Measurements from ENCODE around the gene PBX1. TPM values are rescaled to one million over a fixed set of nuclear protein-coding genes. Genes with fewer than 3 reads are reported as not detected.

The PBX1 gene
- polyA plus RNA-seq, 3 donors = 0.07 TPM; not detected in 2

DNA sequence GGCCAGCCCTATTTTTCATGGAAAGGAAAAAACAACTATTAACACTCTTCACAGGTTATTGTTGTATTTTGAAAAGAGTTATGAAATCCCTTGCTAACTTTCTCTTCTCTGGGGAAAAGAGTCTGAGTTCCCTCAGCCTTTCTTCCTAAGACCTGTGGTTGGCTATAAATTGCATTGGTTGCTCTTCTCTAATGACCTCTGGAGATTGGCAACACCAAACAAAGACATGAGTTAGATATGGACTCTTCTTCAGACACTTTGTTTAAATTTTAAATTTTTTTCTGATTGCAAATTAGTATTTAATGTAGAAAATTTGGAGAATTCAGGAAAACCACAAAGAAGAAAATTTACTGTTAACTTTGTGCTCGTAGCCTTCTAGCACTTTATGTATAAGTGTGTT lies 275.7 kb downstream of the PBX1 start:
- Histone ChIP-seq H3K9me3 (replicated peaks in 1 of 2; ENCODE audit: control insufficient read depth in 1 of 2, insufficient read depth in 1 of 2, low read length in 2 of 2) (no peaks in the 10 kb centered on the region), H4K20me1 (ENCODE audit: insufficient read depth, low read length) (no peaks in the 10 kb centered on the region), H3K79me2 (ENCODE audit: insufficient read depth, low read length) (no peaks in the 10 kb centered on the region), H3K4me2 (replicated peaks; ENCODE audit: extremely low read depth, low read length, poor library complexity, severe bottlenecking) (no peak overlapping the region), H3K9ac (ENCODE audit: insufficient read depth, low read length, poor library complexity, severe bottlenecking) (no peak overlapping the region), H3K27me3 (ENCODE audit: control insufficient read depth in 2 of 2, insufficient read depth in 2 of 2, low read length in 2 of 2) (no peaks in the 10 kb centered on the region), H3K4me1 (ENCODE audit: control insufficient read depth in 1 of 2, insufficient read depth in 2 of 2, low read length in 2 of 2) (no peaks in the 10 kb centered on the region), H3K27ac (ENCODE audit: low read depth in 1 of 2, low read length in 2 of 2) (no peak overlapping the region), H3K4me3 (replicated peaks in 1 of 3; ENCODE audit: low read depth in 2 of 3, low read length in 3 of 3) (no peak overlapping the region), H3K36me3 (replicated peaks in 1 of 2; ENCODE audit: control insufficient read depth in 1 of 2, insufficient read depth in 2 of 2, low read length in 2 of 2) (no peaks in the 10 kb centered on the region), H2AFZ (ENCODE audit: insufficient read depth, low read depth, low read length, poor library complexity, severe bottlenecking) (no peak overlapping the region)
- H3K4me3 Mint-ChIP-seq = no peak overlapping the region
- H3K27me3 Mint-ChIP-seq (ENCODE audit: low read depth in 3 of 3) = peaks cover 0 to 2% (median 0%) of the 10 kb centered on the region in 3 donors
- TF ChIP-seq, protein P1, sequence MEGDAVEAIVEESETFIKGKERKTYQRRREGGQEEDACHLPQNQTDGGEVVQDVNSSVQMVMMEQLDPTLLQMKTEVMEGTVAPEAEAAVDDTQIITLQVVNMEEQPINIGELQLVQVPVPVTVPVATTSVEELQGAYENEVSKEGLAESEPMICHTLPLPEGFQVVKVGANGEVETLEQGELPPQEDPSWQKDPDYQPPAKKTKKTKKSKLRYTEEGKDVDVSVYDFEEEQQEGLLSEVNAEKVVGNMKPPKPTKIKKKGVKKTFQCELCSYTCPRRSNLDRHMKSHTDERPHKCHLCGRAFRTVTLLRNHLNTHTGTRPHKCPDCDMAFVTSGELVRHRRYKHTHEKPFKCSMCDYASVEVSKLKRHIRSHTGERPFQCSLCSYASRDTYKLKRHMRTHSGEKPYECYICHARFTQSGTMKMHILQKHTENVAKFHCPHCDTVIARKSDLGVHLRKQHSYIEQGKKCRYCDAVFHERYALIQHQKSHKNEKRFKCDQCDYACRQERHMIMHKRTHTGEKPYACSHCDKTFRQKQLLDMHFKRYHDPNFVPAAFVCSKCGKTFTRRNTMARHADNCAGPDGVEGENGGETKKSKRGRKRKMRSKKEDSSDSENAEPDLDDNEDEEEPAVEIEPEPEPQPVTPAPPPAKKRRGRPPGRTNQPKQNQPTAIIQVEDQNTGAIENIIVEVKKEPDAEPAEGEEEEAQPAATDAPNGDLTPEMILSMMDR (IDR thresholded peaks at IDR 0.05) = no peak
- no CpG with 5 or more reads among the region's 1 CpG for WGBS (ENCODE audit: insufficient coverage)
- no peaks in the 10 kb centered on the region for H3K36me3 Mint-ChIP-seq
- H3K9me3 Mint-ChIP-seq = peaks cover 0 to 4% (median 0%) of the 10 kb centered on the region in 7 donors
- no peaks in the 10 kb centered on the region for H3K4me1 Mint-ChIP-seq
- H3K27ac Mint-ChIP-seq = no peak overlapping the region
- intact Hi-C loops (cut with micrococcal nuclease) = no loop called here
- DNase-seq = no peak

DNA sequence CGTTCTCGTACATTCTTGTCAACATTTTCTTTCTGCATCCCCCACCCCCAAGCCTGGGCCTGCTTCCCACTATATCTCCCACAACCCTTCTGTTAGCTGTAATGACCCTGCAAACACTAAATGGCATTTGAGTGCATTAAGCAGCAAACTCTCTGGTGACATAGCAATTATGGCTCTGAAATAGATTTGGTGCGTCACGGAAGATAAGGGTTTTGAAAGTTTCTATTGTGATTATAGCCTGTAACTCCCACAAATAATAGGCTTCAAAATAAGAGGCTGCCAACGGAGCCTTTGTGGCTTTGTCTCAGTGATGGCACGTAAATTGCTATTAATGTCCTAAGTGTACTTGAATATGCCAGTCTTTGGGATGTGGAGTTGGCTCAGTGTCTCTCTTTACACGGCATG lies 277.6 kb downstream of the PBX1 start:
- no peak overlapping the region for H3K27ac ChIP-seq (ENCODE audit: low read depth in 1 of 2, low read length in 2 of 2)
- intact Hi-C loops (cut with micrococcal nuclease) = no loop called here
- no peaks in the 10 kb centered on the region for H3K79me2 ChIP-seq (ENCODE audit: insufficient read depth, low read length)
- H3K4me1 Mint-ChIP-seq = no peaks in the 10 kb centered on the region
- H3K4me2 ChIP-seq (replicated peaks; ENCODE audit: extremely low read depth, low read length, poor library complexity, severe bottlenecking) = no peak overlapping the region
- DNase-seq = no peak
- no peak overlapping the region for H3K4me3 Mint-ChIP-seq
- H2AFZ ChIP-seq (ENCODE audit: insufficient read depth, low read depth, low read length, poor library complexity, severe bottlenecking) = no peak overlapping the region
- H3K27me3 Mint-ChIP-seq (ENCODE audit: low read depth in 3 of 3) = peaks cover 0 to 2% (median 0%) of the 10 kb centered on the region in 3 donors
- WGBS (ENCODE audit: insufficient coverage) = 87% methylated on average over 5 of the region's 7 CpGs
- H3K36me3 ChIP-seq (replicated peaks in 1 of 2; ENCODE audit: control insufficient read depth in 1 of 2, insufficient read depth in 2 of 2, low read length in 2 of 2) = no peaks in the 10 kb centered on the region
- H3K9me3 Mint-ChIP-seq = peaks cover 0 to 8% (median 0%) of the 10 kb centered on the region in 7 donors
- no peak overlapping the region for H3K27ac Mint-ChIP-seq
- H3K27me3 ChIP-seq (ENCODE audit: control insufficient read depth in 2 of 2, insufficient read depth in 2 of 2, low read length in 2 of 2) = no peaks in the 10 kb centered on the region
- no peak overlapping the region for H3K9ac ChIP-seq (ENCODE audit: insufficient read depth, low read length, poor library complexity, severe bottlenecking)
- TF ChIP-seq, protein P1 (IDR thresholded peaks at IDR 0.05) = no peak
- H3K4me3 ChIP-seq (replicated peaks in 1 of 3; ENCODE audit: low read depth in 2 of 3, low read length in 3 of 3) = no peak overlapping the region
- no peaks in the 10 kb centered on the region for H3K9me3 ChIP-seq (replicated peaks in 1 of 2; ENCODE audit: control insufficient read depth in 1 of 2, insufficient read depth in 1 of 2, low read length in 2 of 2)
- no peaks in the 10 kb centered on the region for H3K4me1 ChIP-seq (ENCODE audit: control insufficient read depth in 1 of 2, insufficient read depth in 2 of 2, low read length in 2 of 2)
- H3K36me3 Mint-ChIP-seq = no peaks in the 10 kb centered on the region
- no peaks in the 10 kb centered on the region for H4K20me1 ChIP-seq (ENCODE audit: insufficient read depth, low read length)

All from CD14-positive monocyte (primary cell).